Endothelial cell of umbilical vein (primary cell): ENCODE results near the gene POLR2H. TPM values are rescaled to one million over a fixed set of nuclear protein-coding genes. Genes with fewer than 3 reads are reported as not detected.

Experiments
- BruUV-seq: library from RNA; stranded (reverse); fragments of 400-500 nt; replicated peaks from 2 replicates; lab custom pipeline; 2021; lab: Mats Ljungman, UMichigan
- CTCF ChIA-PET: fragments of 300-600, 350-600 bp; sonication (Branson Sonifier 250); formaldehyde crosslinking; loops from one replicate; lab custom pipeline; 2021; ENCODE audit warnings: antibody characterized with exemption, inconsistent platforms; lab: Charles Lee
- POLR2A ChIA-PET: fragments of 300-600, 350-600 bp; sonication (Branson Sonifier 250); formaldehyde crosslinking; loops from one replicate; lab custom pipeline; 2021; ENCODE audit warnings: antibody characterized with exemption, inconsistent platforms; lab: Charles Lee
- DNase-seq: peaks from one replicate; pipeline ENCODE4 v3.0.0-alpha.2; 2011; ENCODE audit warnings: low read depth, low spot score
- FAIRE-seq: peaks from 2 replicates; lab custom pipeline; 2011; peaks lifted over from hg19 to GRCh38; lab: Jason Lieb, UNC
- H2AFZ ChIP-seq: 2 replicates; pipeline ENCODE4 v1.6.0; 2012; ENCODE audit warnings: low read depth, low read length, control low read depth, inconsistent platforms
- H3K27ac ChIP-seq: 2 replicates; pipeline ENCODE4 v1.5.1; 2011; ENCODE audit warnings: low read depth, mild to moderate bottlenecking, control low read depth, low read length, moderate library complexity; ENCODE audit not compliant: insufficient read depth
- H3K27me3 ChIP-seq, 2 experiments: 2 replicates each; pipeline versions ENCODE4 v1.6.0 to v1.6.1; 2011; ENCODE audit warnings: low read length in 2 of 2, mixed read lengths in 1 of 2; ENCODE audit not compliant: control insufficient read depth in 2 of 2, insufficient read depth in 2 of 2
- H3K36me3 ChIP-seq, 2 experiments: 2 replicates in 1 of 2; 3 replicates in 1 of 2; pipeline ENCODE4 v1.5.1; 2011; ENCODE audit warnings: low read length in 2 of 2, mild to moderate bottlenecking in 1 of 2, moderate library complexity in 1 of 2; ENCODE audit not compliant: control insufficient read depth in 2 of 2, insufficient read depth in 2 of 2; ENCODE audit errors: extremely low read depth in 1 of 2
- H3K4me1 ChIP-seq: 3 replicates; pipeline ENCODE4 v1.5.1; 2011; ENCODE audit warnings: mild to moderate bottlenecking, low read length; ENCODE audit not compliant: control insufficient read depth, insufficient read depth; ENCODE audit errors: extremely low read depth
- H3K4me2 ChIP-seq: 2 replicates; pipeline ENCODE4 v1.6.1; 2011; ENCODE audit warnings: low read length, control low read depth, mixed read lengths; ENCODE audit not compliant: insufficient read depth
- H3K4me3 ChIP-seq, 3 experiments: fragments of 200-600 bp in 1 of 3; sonication (generic), shearing (Covaris generic) in 1 of 3; replicated peaks in 1 of 3; 2 replicates each; pipeline ENCODE4 v1.5.1; 2011 to 2016; ENCODE audit warnings: control low read depth in 3 of 3, low read length in 3 of 3, mild to moderate bottlenecking in 2 of 3, inconsistent platforms in 1 of 3, low read depth in 1 of 3, moderate library complexity in 1 of 3; ENCODE audit not compliant: insufficient read depth in 1 of 3
- H3K79me2 ChIP-seq: 2 replicates; pipeline ENCODE4 v1.6.0; 2012; ENCODE audit warnings: low read length, inconsistent platforms; ENCODE audit not compliant: control insufficient read depth, insufficient read depth
- H3K9ac ChIP-seq: replicated peaks from 2 replicates; pipeline ENCODE3; 2011; ENCODE audit warnings: low read length, control low read depth; ENCODE audit not compliant: insufficient read depth; ENCODE audit errors: extremely low read depth
- H3K9me1 ChIP-seq: replicated peaks from 3 replicates; pipeline ENCODE4 v1.6.0; 2011; ENCODE audit warnings: mild to moderate bottlenecking, low read length; ENCODE audit not compliant: control insufficient read depth, insufficient read depth; ENCODE audit errors: extremely low read depth
- H3K9me3 ChIP-seq: replicated peaks from 2 replicates; pipeline ENCODE4 v1.5.1; 2012; ENCODE audit warnings: low read length, inconsistent platforms; ENCODE audit not compliant: control insufficient read depth, insufficient read depth
- H4K20me1 ChIP-seq: replicated peaks from 2 replicates; pipeline ENCODE3; 2011; ENCODE audit warnings: mild to moderate bottlenecking, low read length; ENCODE audit not compliant: control insufficient read depth, insufficient read depth; ENCODE audit errors: extremely low read depth
- FOS ChIP-seq: IDR thresholded peaks from 2 replicates; pipeline ENCODE4 v1.6.1; 2011; ENCODE audit warnings: mild to moderate bottlenecking, low read length, moderate library complexity, borderline replicate concordance; ENCODE audit not compliant: insufficient read depth
- GATA2 ChIP-seq: IDR thresholded peaks from 2 replicates; pipeline ENCODE4 v1.7.0; 2011; ENCODE audit warnings: low read depth, mild to moderate bottlenecking, moderate library complexity, mixed read lengths, low read length; ENCODE audit not compliant: insufficient read length, insufficient read depth
- JUN ChIP-seq: IDR thresholded peaks from 2 replicates; pipeline ENCODE4 v1.6.1; 2011; ENCODE audit warnings: borderline replicate concordance, low read depth; ENCODE audit not compliant: insufficient read length, insufficient read depth
- MAX ChIP-seq: IDR thresholded peaks from 2 replicates; pipeline ENCODE4 v1.6.1; 2011; ENCODE audit not compliant: insufficient read depth, insufficient read length
- POLR2A ChIP-seq: IDR thresholded peaks from 2 replicates; pipeline ENCODE4 v1.6.1; 2012; ENCODE audit warnings: low read depth, mild to moderate bottlenecking, control low read depth, low read length
- POLR2AphosphoS5 ChIP-seq: IDR thresholded peaks from 2 replicates; pipeline ENCODE4 v1.6.1; 2012; ENCODE audit warnings: low read depth, mild to moderate bottlenecking, control low read depth, low read length, moderate library complexity; ENCODE audit not compliant: insufficient read depth
- dilution Hi-C: fragments of 300-500 bp; cut with MboI; formaldehyde crosslinking; loops from one replicate; pipeline ENCODE4 v1.15.0; 2019; ENCODE audit warnings: low sequenced_read_pairs; ENCODE audit not compliant: extremely low pct_ligation_motif_present
- intact Hi-C: fragments of 100-400 bp; cut with micrococcal nuclease; formaldehyde crosslinking; loops from one replicate; pipeline ENCODE4 v1.10.0; 2022
- polyA plus RNA-seq, 4 experiments: library from polyadenylated mRNA; depleted of rRNA in 3 of 4; stranded (reverse) in 3 of 4; unstranded in 1 of 4; fragments of >200 nt; gene quantifications; 2 replicates each; pipeline versions ENCODE4 v1.2.1 to v1.2.3, GENCODE V29; 2011 to 2012; ENCODE audit warnings: missing spikeins in 1 of 4
- total RNA-seq: library from RNA; stranded (reverse); gene quantifications from 2 replicates; pipeline ENCODE4 v1.2.3, GENCODE V29; 2021

POLR2H gene
- total and polyA plus RNA-seq, 2 donors (not counting 3 experiments of a cell fraction or from before 2014, with no cell fraction given), result 89.0 to 276 TPM

GRCh38 chr3:184372911-184373310, 11.4 kb downstream of the POLR2H start:
- Histone ChIP-seq H4K20me1 (no peaks in the 10 kb centered on the region), H2AFZ (no peak overlapping the region), H3K4me3 (no peak overlapping the region), H3K9ac (no peak overlapping the region), H3K4me1 (peaks cover 30% of the 10 kb centered on the region), H3K4me2 (no peak overlapping the region), H3K27ac (no peak overlapping the region), H3K9me3 (no peaks in the 10 kb centered on the region), H3K27me3 (peaks cover 11 to 12% of the 10 kb centered on the region in 2 experiments), H3K36me3 (peaks cover 0 to 3% of the 10 kb centered on the region in 2 experiments), H3K9me1 (no peaks in the 10 kb centered on the region), H3K79me2 (no peaks in the 10 kb centered on the region)
- POLR2A ChIA-PET, result no interaction called here
- FAIRE-seq, result no peak
- CTCF ChIA-PET, result interaction anchor here (0.7 to 10.1 kb wide), 10 partner anchors 9 to 189 kb away, joined by 3 to 266 read pairs (median 32); partner anchors contain the start of gene EPHB3
- no peak for DNase-seq
- no TSS peak for BruUV-seq
- intact Hi-C loops, result loop anchor here (10.0 kb wide), 1 partner anchor 402 kb away; no protein-coding TSS in a partner anchor
- TF ChIP-seq JUN (no peak), GATA2 (no peak), POLR2AphosphoS5 (no peak), FOS (no peak), MAX (no peak), POLR2A (no peak)
- dilution Hi-C loops, result no loop called here

- DNase-seq (no peak), FAIRE-seq (no peak)
- no peak overlapping the region for H3K4me2 ChIP-seq
- CTCF ChIA-PET, result interaction anchor here (0.7 to 10.1 kb wide), 9 partner anchors 10 to 188 kb away, joined by 3 to 266 read pairs (median 52); partner anchors contain the start of gene EPHB3
- H4K20me1 ChIP-seq, result no peaks in the 10 kb centered on the region
- POLR2A ChIA-PET, result no interaction called here
- no peaks in the 10 kb centered on the region for H3K79me2 ChIP-seq
- peaks cover 17% of the 10 kb centered on the region in 2 experiments for H3K27me3 ChIP-seq
- H2AFZ ChIP-seq, result no peak overlapping the region
- no peak overlapping the region for H3K9ac ChIP-seq
- H3K4me1 ChIP-seq, result peaks cover 25% of the 10 kb centered on the region
- H3K27ac ChIP-seq, result no peak overlapping the region
- no peaks in the 10 kb centered on the region for H3K9me3 ChIP-seq
- no peaks in the 10 kb centered on the region for H3K36me3 ChIP-seq
- no peak overlapping the region for H3K4me3 ChIP-seq
- H3K9me1 ChIP-seq, result no peaks in the 10 kb centered on the region
- BruUV-seq, result no TSS peak
- dilution Hi-C loops, result no loop called here
- intact Hi-C loops, result loop anchor here (10.0 kb wide), 1 partner anchor 401 kb away; no protein-coding TSS in a partner anchor
- TF ChIP-seq POLR2AphosphoS5 (no peak), GATA2 (no peak), POLR2A (no peak), MAX (no peak), FOS (no peak), JUN (no peak)
Measured at GRCh38 chr3:184373422-184373821, 11.9 kb downstream of the POLR2H start.
